ENCODE results near the gene GAN. TPM values are rescaled to one million over a fixed set of nuclear protein-coding genes. Genes with fewer than 3 reads are reported as not detected.

Gene GAN, protein sequence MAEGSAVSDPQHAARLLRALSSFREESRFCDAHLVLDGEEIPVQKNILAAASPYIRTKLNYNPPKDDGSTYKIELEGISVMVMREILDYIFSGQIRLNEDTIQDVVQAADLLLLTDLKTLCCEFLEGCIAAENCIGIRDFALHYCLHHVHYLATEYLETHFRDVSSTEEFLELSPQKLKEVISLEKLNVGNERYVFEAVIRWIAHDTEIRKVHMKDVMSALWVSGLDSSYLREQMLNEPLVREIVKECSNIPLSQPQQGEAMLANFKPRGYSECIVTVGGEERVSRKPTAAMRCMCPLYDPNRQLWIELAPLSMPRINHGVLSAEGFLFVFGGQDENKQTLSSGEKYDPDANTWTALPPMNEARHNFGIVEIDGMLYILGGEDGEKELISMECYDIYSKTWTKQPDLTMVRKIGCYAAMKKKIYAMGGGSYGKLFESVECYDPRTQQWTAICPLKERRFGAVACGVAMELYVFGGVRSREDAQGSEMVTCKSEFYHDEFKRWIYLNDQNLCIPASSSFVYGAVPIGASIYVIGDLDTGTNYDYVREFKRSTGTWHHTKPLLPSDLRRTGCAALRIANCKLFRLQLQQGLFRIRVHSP
- 1 to 10 TPM; 2.5 to 3.5 (median 2.6) TPM for polyA plus RNA-seq (ENCODE audit: insufficient read length in 3 of 3)
- long read RNA-seq, donor 1: 0 reads
- long read RNA-seq, donor 2, full-length matches to known transcripts: 1 of 1 reads
- long read RNA-seq, donor 2, partial matches to known transcripts: 0 of 1 reads
- long read RNA-seq, donor 2, other reads (novel, unspliced or antisense): 0 of 1 reads
- long read RNA-seq, donor 3: 0 reads
- long read RNA-seq, donor 4: 0 reads
- long read RNA-seq, donor 5: 0 reads
- long read RNA-seq, donor 6: 0 reads
- long read RNA-seq, donor 7: 0 reads
- long read RNA-seq, donor 8: 0 reads
- long read RNA-seq, donor 9: 0 reads
- long read RNA-seq, donor 10: 0 reads
- long read RNA-seq, donor 11: 0 reads
- long read RNA-seq, donor 12: 0 reads
- long read RNA-seq, donor 13: 0 reads
- long read RNA-seq, donor 14: 0 reads
- long read RNA-seq, donor 15: 0 reads
- long read RNA-seq, donor 16: 0 reads

DNA sequence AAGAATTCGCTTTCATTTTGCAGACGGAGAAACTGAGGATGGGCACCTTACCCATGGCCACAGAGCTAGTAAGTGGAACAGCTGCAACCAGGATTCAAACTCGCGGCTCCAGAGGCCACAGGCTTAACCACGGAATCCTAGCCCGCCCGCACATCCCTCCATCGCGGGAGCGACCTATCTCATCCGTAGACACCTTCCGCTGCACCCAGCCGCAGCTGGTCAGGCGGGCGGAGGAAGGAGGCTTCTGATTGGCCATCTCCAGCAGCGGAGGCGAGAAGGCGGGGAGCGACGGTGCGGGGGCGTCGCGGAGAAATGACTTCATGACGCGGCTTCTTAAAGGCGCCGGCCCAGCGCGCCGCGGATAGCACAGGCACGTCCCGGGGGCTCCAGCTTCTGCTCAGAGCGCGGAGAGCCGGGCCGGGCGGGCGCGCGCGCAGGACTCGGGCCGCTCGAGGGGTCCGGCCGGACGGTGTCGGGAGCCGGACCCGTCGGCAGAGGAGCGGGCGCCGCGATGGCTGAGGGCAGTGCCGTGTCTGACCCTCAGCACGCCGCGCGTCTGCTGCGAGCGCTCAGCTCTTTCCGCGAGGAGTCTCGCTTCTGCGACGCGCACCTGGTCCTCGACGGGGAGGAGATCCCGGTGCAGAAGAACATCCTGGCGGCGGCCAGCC lies at the start of gene GAN:
Gene GAN (plus strand): TSS at position 360 of the 668 bp plus-strand sequence. CDS start 152 bp downstream, at position 512.
- peak; percentile 83 to 95 (median 93) for DNase-seq (ENCODE audit: extremely low read depth in 1 of 11, low read depth in 9 of 11, low spot score in 4 of 11)

DNA sequence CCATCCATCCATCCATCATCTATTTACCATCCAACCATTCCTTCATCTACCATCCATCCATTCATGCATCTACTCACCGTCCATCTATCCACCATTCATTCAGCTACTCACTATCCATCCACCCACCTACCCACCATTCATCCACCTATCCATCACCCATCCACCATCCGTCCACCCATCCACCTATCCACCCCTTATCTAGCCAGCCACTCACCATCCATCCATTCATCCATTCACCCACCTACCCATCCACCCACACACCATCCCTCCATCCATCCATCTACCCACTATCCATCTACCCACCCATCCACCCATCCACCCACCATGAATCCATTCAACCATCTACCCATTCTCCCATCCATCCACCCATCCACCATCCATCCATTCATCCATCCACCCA lies 49.7 kb upstream of the GAN start:
- DNase-seq (ENCODE audit: extremely low read depth in 1 of 11, low read depth in 9 of 11, low spot score in 4 of 11): no peak

DNA sequence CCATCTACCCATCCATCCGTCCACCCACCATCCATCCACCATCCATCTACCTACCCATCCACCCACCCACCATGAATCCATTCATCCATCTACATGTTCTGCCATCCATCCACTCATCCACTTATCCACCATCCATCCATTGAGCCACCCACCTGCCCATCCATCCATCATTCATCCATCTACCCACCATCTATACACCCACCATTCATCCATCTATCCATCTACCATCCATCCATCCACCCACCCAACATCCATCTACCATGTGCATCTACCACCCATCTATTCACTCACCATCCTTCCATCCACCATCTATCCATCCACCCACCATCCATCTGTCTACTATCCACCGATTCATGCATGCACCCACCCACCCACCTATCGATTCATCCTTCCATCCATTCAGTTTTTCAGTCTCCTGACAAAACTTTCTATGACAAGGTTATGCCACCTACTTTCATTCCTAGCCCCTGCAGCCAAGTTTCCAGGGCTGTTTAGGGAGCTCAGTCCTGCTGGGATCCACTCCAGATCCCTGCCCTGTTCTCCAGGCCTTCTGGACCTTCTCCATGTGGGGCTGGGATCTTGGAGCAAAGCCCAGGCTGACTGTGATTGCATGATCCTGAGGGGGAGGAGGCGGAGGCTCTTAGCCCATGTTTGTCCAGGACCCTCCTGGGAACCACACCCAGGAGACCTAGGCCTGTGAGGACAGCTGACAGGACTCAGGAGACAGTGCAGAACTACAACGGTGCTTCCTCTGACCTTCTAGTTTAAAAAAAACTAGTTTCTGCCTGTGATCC lies 48.9 kb upstream of the GAN start:
- DNase-seq (ENCODE audit: extremely low read depth in 1 of 11, low read depth in 9 of 11, low spot score in 4 of 11): peak in 2 of 11 donors; percentile 15 to 24

DNA sequence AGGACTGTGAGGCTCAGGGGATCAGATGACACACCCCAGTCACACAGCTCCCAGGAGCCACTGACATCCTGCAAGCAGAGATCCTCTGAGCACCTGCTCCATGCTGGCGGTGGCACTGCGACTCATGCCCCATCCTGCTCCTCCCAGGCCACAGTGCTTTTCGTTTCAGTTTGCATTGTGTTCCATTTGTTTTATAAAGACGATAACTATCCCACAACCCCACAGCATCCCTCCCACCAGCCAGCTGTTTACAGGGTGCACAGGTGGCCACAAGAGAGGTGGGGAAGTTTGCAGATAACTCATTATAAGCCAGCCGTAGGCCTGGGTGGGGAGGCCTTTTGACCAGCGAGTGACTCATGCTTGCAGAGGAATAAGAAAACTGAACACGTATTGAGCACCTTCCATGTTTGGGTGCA lies 48.1 kb upstream of the GAN start:
- DNase-seq (ENCODE audit: extremely low read depth in 1 of 11, low read depth in 9 of 11, low spot score in 4 of 11): no peak

DNA sequence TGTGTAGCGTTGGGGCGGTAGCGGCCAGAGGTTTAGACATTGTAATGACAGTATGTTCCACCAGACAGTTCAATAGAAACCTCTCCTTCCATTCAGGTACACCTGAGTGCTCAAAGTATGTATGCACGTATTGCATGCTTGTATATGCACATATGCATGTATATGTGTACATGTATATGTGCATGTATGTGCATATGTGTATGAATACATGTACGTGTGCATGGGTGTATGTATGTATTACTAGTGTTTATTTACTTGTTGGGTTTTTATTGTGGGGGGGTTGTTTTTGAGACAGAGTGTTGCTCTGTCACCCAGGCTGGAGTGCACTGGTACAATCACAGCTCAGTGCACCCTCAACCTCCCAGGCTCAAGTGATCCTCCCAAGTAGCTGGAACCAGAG lies 46.3 kb upstream of the GAN start:
- no peak for DNase-seq (ENCODE audit: extremely low read depth in 1 of 11, low read depth in 9 of 11, low spot score in 4 of 11)

DNA sequence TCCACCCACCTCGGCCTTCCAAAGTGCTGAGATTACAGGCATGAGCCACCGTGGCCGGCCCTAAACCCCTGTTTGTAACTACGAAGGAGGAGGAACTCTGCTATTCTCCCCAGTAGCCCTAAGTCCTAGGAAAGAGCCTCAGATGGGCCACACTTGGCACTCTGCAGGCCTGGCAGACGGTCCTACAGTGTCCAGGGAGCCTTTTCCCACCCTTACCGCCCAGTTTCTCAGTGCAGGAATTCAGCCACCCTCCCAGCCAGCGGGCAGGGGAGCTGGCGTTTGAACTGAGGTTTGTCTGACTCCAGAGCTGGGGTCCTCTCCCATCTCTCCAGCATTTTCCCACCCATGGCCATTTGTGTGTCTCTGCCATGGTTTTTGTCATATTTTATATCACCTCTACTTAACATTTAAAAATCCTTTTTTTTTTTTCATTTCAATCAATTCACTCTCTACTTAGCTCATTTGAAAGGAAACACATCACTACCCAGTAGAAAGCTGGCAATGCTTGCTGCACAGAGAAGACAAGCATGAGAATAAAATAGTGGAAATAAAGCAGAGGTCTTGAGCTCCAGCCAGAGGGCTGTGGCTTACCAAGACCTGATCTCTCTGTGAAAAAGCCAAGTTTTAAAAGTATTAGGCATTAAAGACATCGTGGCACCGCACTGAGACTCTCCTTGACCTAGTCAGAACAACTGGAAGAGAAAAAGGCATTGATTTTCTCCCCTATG lies 41.4 kb upstream of the GAN start:
- DNase-seq (ENCODE audit: extremely low read depth in 1 of 11, low read depth in 9 of 11, low spot score in 4 of 11): no peak

DNA sequence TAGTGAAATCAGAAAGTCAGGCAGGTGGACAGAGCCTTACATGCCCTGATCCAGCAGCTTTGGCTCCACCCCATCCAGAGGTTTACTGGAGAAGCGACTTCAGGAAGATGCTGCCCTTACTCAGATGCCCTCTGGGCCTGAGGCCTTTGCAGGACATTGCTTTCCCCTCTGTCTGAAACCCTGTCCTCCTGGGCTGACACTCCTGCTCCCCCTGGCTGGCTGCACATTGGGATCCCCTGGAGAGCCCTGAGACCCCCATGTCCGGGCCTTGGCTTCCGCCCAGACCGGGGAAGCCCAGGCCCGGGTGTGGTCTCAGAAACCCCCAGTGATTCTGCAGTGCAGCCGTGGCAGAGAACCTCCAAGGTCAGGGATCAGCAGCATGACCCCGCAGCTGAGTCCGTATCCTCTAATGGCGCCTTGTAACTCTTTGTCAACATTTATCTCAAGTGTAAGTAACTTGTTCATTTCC lies 39.7 kb upstream of the GAN start:
- DNase-seq (ENCODE audit: extremely low read depth in 1 of 11, low read depth in 9 of 11, low spot score in 4 of 11): no peak

DNA sequence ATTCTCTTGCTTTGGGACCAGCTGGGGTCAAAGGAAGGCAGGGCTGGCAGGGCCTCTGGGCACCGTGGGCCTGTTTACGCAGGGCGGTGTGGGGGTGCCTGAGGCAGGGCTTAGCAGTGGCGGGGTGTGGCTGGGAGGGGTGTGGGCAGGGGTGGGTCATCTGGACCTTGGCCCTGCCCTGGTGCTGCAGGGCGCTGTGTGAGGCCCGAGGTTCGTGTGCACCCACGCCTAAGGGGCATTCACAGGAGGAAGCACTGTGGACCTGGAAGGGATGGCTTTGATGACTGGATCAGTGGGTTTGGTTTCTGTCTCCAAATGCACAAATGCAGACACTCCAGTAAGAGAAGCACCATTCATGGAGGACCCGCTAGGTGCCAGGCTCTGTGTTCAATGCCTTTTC lies 39.0 kb upstream of the GAN start:
- DNase-seq (ENCODE audit: extremely low read depth in 1 of 11, low read depth in 9 of 11, low spot score in 4 of 11): no peak

DNA sequence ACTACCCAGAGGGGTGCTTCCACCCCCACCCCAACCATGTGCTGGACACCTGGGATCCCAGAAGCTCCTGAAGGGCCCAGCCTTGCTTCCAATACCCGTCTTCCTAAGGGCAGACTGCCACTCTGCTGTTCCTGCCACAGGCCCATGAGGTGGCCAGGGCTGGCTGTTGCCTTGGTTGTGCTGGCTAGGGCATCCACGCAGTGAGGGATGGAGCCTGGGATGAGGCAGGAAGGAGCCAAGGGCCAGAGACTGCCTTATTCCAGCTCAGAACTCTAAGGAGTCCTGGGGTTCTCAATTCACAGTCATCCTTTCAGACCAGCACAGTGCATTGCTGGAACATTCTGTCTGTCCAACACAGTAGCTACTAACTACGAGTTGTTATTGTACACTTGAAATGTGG lies 38.4 kb upstream of the GAN start:
- DNase-seq (ENCODE audit: extremely low read depth in 1 of 11, low read depth in 9 of 11, low spot score in 4 of 11): no peak

DNA sequence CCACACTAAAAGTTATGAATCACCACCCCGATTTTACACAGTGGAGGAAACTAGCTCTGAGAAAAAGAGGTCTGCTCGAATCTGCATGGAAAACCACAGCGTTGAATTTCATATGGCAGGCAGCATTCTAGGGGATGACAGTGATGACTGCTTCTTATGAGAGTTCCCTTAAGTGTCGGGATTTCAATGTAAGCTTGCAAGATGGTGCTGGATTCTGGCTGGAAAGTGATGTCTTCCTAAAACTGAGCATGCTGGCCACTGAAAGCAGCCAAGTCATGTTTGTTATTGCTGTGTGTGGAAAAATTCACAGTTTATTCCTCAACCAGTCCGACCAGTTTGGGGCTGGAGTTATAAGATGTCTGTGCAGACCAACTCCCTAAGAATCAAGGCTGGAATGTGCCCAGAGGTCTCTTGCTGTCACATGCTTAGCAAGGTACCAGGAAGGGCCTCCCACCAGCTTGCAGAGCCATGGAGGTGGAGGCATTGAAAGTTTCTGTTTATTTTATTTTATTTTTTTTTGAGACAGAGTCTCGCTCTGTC lies 37.2 kb upstream of the GAN start:
- peak in 1 of 11 donors; percentile 31 for DNase-seq (ENCODE audit: extremely low read depth in 1 of 11, low read depth in 9 of 11, low spot score in 4 of 11)

DNA sequence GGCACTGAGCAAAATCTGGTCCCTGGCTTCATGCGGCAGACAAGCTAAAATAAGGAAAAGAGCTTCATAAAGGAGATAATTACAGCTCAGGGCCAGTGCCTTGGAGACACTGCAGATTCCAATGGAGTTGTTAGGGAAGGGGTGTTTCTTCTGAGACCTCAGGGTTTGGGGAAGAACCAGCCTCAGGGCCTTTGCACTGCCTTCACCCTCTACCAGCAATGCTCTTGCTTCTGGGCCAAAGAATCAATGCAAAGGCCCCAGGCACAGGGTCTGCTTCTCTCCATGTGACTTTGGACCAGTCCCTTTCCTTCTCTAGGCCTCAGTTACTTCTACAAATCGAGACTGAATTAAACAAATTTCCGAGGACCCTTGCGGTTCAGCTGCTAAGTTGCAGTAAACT lies 36.2 kb upstream of the GAN start:
- DNase-seq (ENCODE audit: extremely low read depth in 1 of 11, low read depth in 9 of 11, low spot score in 4 of 11): no peak

DNA sequence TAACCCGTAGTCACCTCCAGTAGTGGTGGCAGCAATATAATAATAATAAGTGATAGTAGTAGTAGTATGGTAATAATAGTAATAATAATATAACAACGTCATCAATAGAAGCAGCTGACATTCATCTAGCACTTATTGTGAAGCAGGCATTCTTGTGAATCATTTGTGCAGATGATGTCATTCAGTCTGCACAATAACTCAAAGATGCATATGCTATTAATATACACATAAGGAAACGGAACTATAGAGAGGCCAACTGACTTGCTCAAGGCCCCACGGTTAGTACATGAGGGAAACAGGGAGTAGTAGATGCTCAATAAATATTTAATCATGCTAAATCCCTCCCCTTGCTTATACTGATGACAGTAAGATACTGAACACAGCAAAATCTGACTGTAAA lies 35.4 kb upstream of the GAN start:
- no peak for DNase-seq (ENCODE audit: extremely low read depth in 1 of 11, low read depth in 9 of 11, low spot score in 4 of 11)

DNA sequence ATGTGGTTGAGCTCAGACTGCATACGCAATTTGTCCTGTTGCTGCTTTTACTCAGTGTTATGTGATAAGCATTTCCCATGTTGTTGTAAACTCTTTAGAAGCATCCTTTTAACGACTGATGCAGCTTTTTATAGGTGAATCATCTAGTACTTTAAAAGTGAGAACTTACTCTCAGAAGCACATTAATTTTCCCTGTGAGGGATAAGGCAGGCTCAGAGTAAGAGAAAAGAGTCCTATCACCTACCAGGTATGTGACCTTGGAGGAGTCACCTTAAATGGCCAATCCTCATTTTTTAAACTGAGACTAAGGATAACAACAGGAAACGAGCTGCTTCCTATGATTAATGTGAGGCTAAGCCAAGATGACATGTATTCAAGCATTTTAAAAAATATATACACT lies 34.4 kb upstream of the GAN start:
- DNase-seq (ENCODE audit: extremely low read depth in 1 of 11, low read depth in 9 of 11, low spot score in 4 of 11): no peak

DNA sequence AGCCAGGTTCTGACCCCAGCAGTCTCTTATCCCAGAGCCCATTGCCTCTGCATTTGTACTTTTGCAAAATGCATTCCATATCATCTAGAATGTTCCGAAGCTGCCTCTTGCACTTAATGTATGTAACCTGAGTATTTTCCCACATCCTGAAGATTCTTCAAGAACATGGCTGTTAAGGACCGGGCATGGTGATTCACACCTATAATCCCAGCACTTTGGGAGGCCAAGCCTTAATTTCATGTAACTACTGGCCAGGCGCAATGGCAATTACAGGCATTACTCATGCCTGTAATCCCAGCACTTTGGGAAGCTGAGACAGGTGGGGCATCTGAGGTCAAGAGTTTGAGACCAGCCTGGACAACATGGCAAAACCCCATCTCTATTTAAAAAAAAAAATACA lies 31.7 kb upstream of the GAN start:
- no peak for DNase-seq (ENCODE audit: extremely low read depth in 1 of 11, low read depth in 9 of 11, low spot score in 4 of 11)

DNA sequence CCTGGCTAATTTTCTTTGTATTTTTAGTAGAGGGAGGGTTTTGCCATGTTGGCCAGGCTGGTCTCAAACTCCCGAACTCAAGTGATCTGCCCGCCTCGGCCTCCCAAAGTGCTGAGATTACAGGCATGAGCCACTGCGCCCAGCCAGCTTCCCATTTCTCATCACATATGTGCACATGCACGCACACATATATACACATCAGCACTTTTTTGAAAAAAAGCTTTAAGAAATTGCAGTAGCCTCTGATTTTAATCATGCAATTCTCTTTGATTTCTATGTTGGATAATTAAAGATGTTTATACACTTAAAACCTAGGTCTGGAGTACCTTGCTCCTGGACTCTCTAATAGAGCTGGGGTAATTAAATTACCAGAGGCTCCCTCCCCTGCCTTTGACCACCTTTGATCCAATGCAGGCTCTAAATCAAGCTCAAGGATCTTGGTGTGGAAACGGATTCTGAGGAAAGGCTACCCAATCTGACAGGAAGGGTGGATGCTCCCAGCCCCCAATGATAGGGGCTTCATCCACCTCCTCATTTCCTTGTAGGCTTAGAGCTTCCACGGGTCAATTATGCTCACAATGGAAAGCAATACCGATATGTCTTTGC lies 29.7 kb upstream of the GAN start:
- no peak for DNase-seq (ENCODE audit: extremely low read depth in 1 of 11, low read depth in 9 of 11, low spot score in 4 of 11)

DNA sequence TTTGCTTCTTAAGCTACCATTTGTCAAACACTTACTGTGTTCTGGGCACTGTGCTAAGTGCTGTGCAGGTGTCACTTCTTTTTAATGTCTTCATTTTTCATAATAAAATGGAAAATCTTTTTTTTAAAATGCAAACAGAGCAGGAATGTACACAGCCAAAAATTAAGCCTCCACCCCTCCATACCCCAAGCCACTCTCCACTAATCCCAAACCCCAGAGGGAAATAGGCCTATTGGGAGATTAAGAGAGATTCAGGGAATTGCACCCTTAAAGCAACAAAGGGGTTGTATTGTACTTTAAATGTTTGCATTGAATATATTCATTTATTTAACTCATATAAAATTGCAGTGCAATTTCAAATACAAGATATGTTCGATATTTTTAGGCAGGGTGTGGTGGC lies 28.6 kb upstream of the GAN start:
- DNase-seq (ENCODE audit: extremely low read depth in 1 of 11, low read depth in 9 of 11, low spot score in 4 of 11): no peak

DNA sequence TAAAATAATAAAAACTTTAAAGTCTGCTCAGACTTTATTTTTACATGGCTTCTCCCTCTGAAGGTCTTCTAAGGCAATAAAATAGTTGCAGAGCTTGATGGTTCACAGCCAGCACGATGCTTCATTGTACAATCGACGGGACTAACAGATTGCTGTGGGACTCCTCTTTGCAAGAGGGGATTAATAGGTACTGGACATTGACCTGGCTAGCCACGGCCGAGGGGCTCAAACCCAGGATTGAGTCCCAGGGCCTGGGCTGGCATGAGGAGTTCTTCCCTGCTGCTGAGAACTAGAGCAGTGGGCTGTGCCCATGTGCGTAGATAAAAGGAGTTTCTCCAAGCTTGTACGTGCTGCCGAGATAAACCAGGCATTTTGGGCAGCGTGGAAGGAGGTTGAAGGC lies 23.6 kb upstream of the GAN start:
- DNase-seq (ENCODE audit: extremely low read depth in 1 of 11, low read depth in 9 of 11, low spot score in 4 of 11): no peak
